LoVo (cell line): ENCODE results near the gene COPRS.

Experiments
- DNase-seq: peaks from one replicate; pipeline ENCODE4 v3.0.0-alpha.2; 2016; ENCODE audit warnings: low spot score

Gene COPRS, protein sequence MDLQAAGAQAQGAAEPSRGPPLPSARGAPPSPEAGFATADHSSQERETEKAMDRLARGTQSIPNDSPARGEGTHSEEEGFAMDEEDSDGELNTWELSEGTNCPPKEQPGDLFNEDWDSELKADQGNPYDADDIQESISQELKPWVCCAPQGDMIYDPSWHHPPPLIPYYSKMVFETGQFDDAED

DNA sequence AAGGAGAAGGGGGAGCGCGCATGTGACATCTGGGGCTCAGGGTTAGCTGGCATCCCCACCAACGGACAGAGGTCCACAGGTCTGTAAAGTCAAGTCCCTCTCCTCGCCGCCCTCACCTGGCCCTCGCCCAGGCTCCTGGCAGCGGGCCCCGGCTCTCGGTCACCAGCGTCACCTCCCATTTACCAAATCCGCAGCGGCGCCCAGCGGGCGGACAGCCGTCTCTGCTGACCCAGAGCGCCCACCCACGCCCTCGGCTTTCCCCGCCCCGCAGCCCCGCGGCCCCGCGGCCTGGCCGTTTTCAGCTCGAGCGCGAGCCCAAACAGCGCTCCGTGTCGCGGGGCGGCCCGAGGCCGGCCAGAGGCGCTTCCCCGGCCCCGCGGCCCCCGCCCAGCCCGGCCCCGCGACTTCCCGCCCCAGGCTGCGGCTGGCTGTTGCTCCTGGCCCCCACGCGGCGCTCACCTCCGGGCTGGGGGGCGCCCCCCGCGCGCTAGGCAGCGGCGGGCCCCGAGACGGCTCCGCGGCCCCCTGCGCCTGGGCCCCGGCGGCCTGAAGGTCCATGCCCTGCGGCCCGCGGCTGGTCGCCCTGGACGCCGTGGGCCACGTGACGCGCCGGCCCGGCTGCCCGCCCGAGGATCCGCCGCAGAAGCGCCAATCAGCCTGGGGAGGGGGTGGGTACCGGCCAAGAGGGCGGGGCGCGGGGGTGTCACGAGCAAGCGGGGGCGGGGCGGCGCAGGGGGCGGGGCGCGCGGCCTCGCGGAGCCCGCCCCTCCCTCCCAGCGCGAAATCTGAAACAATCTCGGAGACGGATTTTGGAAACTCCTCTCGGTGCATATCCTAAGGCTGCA, at the start of gene COPRS:
TSS of gene COPRS (minus strand) at position 603 of the 845 bp plus-strand sequence. CDS start at position 558, 45 bp downstream.
- DNase-seq, result peak; percentile 90

DNA sequence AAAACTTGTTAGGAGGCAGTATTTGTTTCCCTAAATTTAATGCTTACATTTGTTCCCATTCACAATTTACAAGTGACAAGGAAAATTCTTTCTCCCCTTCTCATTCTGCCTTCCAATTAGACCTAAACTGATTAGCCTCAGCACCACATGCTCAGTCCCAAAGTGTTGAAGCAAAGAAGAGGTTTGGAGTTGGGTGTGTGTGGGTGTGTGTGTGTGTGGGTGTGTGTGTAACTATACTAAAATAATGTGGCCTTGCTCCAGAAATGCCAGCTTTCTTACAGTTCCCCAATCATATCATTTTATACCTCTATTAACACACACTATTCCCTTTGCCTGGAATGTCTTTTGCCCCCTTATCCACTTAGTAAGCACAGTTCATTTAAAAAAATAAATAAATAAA, 49.3 kb upstream of the COPRS start:
- no peak for DNase-seq

- peak; percentile 22 for DNase-seq
These were observed 48.4 kb upstream of the COPRS start for GRCh38 chr17:31907342-31907962.

DNA sequence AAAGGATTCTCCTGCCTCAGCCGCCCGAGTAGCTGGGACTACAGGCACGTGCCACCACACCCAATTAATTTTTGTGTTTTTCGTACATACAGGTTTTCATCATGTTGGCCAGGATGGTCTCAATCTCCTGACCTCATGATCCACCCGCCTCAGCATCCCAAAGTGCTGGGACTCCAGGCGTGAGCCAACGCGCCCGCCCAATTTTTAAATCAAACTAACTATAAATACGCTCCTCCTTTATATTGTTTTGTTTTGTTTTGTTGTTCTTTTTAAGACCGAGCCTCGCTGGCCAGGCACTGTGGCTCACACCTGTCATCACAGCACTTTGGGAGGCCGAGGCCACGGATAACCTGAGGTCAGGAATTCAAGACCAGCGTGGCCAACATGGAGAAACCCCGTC, 44.4 kb upstream of the COPRS start:
- DNase-seq, result no peak

- no peak for DNase-seq
These were observed 43.6 kb upstream of the COPRS start for GRCh38 chr17:31902693-31903092.

- DNase-seq, result peak; percentile 13
These were observed 41.8 kb upstream of the COPRS start for GRCh38 chr17:31900877-31901276.

GRCh38 chr17:31888124-31888523, 29.1 kb upstream of the COPRS start:
- DNase-seq, result no peak

- DNase-seq, result no peak
These were observed 23.5 kb upstream of the COPRS start for GRCh38 chr17:31882571-31882970.

DNA sequence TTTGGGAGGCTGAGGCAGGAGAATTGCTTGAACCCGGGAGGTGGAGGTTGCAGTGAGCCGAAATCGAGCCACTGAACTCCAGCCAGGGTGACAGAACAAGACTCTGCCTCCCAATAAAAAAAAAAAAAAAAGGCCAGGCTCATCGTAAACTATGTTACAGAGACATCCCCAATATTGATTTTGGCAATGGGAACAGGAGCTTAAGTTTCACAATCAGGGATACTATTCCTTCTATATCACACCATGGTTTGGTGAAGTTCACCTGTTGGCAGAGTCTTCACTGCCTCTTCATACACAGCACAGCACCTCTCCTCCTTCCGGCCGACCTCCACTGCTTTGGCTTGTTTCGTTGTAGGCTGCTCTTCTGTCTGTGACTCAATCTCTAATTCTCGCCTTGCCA, 21.3 kb upstream of the COPRS start:
- DNase-seq, result no peak

GRCh38 chr17:31878703-31879073, 19.6 kb upstream of the COPRS start:
- no peak for DNase-seq

DNA sequence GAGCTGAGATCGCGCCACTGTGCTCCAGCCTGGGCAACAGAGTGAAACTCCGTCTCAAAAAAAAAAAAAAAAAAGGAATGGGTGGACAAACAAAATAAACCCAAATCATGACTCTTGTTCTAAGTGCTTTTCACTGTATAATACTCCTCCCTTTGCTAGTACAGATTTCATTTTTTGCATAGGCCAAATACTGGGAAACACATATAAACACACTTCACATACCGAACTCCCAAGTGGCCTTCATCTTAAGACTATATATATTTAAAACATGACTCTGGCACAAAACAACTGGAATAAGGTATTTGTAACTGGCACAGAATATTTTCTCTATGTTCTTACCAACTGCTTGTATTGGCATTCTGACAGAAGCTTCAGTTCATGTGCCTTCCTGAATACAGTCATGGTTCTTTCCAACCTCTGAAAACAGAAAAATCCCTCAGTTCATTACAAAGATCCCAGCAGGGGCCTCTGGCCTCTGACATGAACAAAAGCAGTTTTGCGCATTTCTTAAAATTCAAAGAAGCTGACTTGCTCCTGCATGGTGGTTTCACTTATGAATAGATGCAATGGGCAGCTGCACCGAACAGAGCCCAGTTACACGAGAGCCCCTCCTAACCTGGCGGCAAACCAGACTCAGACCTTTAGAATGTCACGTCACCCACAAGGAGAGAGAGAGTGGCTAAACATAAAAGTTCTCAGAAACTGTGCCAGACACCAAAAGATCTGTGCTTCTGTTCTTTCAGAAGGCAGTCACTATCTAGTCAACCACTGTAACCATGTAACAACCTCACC, 19.1 kb upstream of the COPRS start:
- DNase-seq, result no peak

GRCh38 chr17:31877341-31877740, 18.3 kb upstream of the COPRS start:
- DNase-seq, result no peak

DNA sequence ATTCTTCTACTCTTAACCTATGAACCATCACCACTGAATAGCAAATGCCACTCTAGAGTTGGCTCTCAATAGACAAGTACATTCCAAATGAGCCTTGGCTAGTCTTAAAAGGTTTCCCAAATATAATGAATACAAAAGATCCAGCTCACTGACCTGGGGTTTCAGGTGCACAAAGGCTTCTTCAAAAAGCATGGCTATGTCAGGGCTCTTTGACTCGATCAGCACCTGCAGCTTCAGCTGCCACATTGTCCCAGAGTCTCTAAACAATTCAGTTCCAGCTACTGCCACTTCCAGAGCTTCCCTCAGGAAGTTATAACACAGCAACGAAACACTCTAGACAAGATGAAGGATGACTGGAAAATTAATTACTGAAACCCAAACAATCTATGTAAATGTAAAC, 16.0 kb upstream of the COPRS start:
- DNase-seq, result no peak

DNA sequence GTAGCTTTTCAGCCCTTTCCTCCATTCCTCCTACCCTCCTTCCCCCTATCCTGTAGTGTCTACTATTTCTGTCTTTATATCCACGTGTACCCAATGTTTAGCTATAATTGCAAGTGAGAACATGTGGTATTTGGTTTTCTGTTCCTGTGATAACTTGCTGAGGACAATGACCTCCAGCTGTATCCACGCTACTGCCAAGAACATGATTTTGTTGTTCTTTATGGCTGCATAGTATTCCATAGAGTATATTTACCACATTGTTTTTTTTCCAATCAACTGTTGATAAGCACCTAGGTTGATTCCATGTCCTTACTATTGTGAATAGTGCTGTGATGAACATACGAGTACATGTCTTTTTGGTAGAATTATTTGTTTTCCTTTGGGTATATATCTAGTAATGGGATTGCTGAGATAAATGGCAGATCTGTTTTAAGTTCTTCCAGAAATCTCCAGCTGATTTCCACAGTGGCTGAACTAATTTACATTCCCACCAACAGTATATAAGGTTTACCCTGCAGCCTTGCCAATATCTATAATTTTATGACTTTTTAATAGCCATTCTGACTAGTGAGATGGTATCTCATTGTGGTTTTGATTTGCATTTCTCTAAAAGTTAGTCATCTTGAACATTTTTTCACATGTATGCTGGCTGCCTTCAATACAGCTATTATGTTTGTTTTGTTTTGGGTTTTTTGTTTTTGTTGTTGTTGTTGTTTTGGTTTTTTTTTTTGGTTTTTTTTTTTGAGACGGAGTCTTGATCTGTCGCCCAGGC, 10.9 kb upstream of the COPRS start:
- DNase-seq, result no peak

- DNase-seq, result no peak
These were observed 10.0 kb upstream of the COPRS start for GRCh38 chr17:31869031-31869430.

- DNase-seq, result no peak
These were observed 504 bp upstream of the COPRS start for GRCh38 chr17:31859487-31860008.

GRCh38 chr17:31857920-31858641, 963 bp downstream of the COPRS start:
- DNase-seq, result no peak

GRCh38 chr17:31856750-31857149, 2.3 kb downstream of the COPRS start:
- DNase-seq, result no peak

DNA sequence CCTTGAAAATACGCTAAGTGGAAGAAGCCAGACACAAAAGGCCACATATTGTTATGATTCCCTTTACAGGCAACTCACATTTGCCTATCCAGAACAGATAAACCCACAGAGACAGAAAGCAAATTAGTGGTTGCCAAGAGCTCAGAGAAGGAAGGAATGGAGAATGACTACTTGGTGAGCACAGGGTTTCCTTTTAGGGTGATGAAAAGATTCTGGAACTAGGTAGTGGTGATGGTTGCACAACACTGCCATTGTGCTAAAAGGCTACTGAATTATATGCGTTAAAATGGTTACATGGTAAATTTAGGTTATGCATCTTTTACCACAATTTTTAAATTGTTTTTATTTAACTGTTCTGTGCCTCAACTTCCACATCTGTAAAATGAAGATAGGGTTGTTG, 4.4 kb downstream of the COPRS start:
- no peak for DNase-seq

GRCh38 chr17:31853911-31854470, 5.1 kb downstream of the COPRS start:
- DNase-seq, result no peak
